Immature natural killer cell (primary cell): ENCODE data around the gene NES. TPM values are rescaled to one million over a fixed set of nuclear protein-coding genes. Genes with fewer than 3 reads are reported as not detected.

Source experiments
- DNase-seq, 3 donors: peaks; one replicate each; pipeline ENCODE4 v3.0.0; 2022; ENCODE audit warnings: mixed read lengths in 1 of 3
- H3K27ac Mint-ChIP-seq, 6 donors: one replicate each; pipeline ENCODE4 v1.8.0; 2020; ENCODE audit warnings: mixed read lengths in 6 of 6, mild to moderate bottlenecking in 5 of 6, inconsistent platforms in 4 of 6, moderate library complexity in 3 of 6
- H3K27me3 Mint-ChIP-seq, 3 donors: one replicate each; pipeline ENCODE4 v1.8.0; 2020 to 2021; ENCODE audit warnings: low read depth in 3 of 3, mild to moderate bottlenecking in 3 of 3, mixed read lengths in 3 of 3, moderate library complexity in 3 of 3, inconsistent platforms in 1 of 3
- H3K36me3 Mint-ChIP-seq, 3 donors: one replicate each; pipeline ENCODE4 v1.8.0; 2020; ENCODE audit warnings: mixed read lengths in 3 of 3, inconsistent platforms in 2 of 3, mild to moderate bottlenecking in 2 of 3
- H3K4me1 Mint-ChIP-seq, 2 donors: one replicate each; pipeline ENCODE4 v1.8.0; 2020; ENCODE audit warnings: inconsistent platforms in 2 of 2, mild to moderate bottlenecking in 2 of 2, mixed read lengths in 2 of 2, moderate library complexity in 1 of 2
- H3K4me3 Mint-ChIP-seq, 5 donors: one replicate each; pipeline ENCODE4 v1.8.0; 2020; ENCODE audit warnings: mild to moderate bottlenecking in 5 of 5, mixed read lengths in 5 of 5, inconsistent platforms in 3 of 5, moderate library complexity in 3 of 5
- H3K9me3 Mint-ChIP-seq, 6 donors: one replicate each; pipeline ENCODE4 v1.8.0; 2020; ENCODE audit warnings: mild to moderate bottlenecking in 6 of 6, mixed read lengths in 6 of 6, inconsistent platforms in 4 of 6, moderate library complexity in 3 of 6
- polyA plus RNA-seq, 3 donors: library from polyadenylated mRNA; unstranded; fragments of 300-500 nt; fragmentation: Illumina TruSeq; gene quantifications; one replicate each; pipeline ENCODE4 v1.2.3, GENCODE V29; 2021

The NES gene
- polyA plus RNA-seq, 3 donors from 2014 or later: not detected

GRCh38 chr1:156648951-156649350, 28.3 kb downstream of the NES start:
- Mint-ChIP-seq H3K4me3 (no peak overlapping the region), H3K9me3 (no peaks in the 10 kb centered on the region), H3K36me3 (peaks cover 0 to 5% (median 0%) of the 10 kb centered on the region in 3 donors), H3K4me1 (peaks cover 0 to under 1% of the 10 kb centered on the region in 2 donors), H3K27me3 (peaks cover 16 to 31% (median 23%) of the 10 kb centered on the region in 3 donors), H3K27ac (no peak overlapping the region)
- DNase-seq: no peak

GRCh38 chr1:156648496-156648895, 28.7 kb downstream of the NES start:
- Mint-ChIP-seq H3K4me3 (no peak overlapping the region), H3K36me3 (peaks cover 0 to 5% (median 0%) of the 10 kb centered on the region in 3 donors), H3K9me3 (no peaks in the 10 kb centered on the region), H3K27ac (no peak overlapping the region), H3K27me3 (peaks cover 16 to 31% (median 23%) of the 10 kb centered on the region in 3 donors), H3K4me1 (peaks cover 4 to 5% of the 10 kb centered on the region in 2 donors)
- no peak for DNase-seq

GRCh38 chr1:156647351-156647750, 29.9 kb downstream of the NES start:
- DNase-seq: no peak
- Mint-ChIP-seq H3K4me1 (peaks cover 12 to 17% of the 10 kb centered on the region in 2 donors), H3K27me3 (peaks cover 15 to 34% (median 16%) of the 10 kb centered on the region in 3 donors), H3K36me3 (no peaks in the 10 kb centered on the region), H3K9me3 (no peaks in the 10 kb centered on the region), H3K27ac (no peak overlapping the region), H3K4me3 (no peak overlapping the region)

- Mint-ChIP-seq H3K27me3 (peaks cover 15 to 34% (median 17%) of the 10 kb centered on the region in 3 donors), H3K36me3 (no peaks in the 10 kb centered on the region), H3K4me1 (peaks cover 12 to 18% of the 10 kb centered on the region in 2 donors), H3K9me3 (no peaks in the 10 kb centered on the region), H3K27ac (no peak overlapping the region), H3K4me3 (no peak overlapping the region)
- DNase-seq: no peak
These were observed 30.4 kb downstream of the NES start for GRCh38 chr1:156646738-156647211.

- Mint-ChIP-seq H3K4me1 (peaks cover 15 to 25% of the 10 kb centered on the region in 2 donors), H3K27me3 (peaks cover 15 to 36% (median 28%) of the 10 kb centered on the region in 3 donors), H3K4me3 (no peak overlapping the region), H3K27ac (no peak overlapping the region), H3K9me3 (no peaks in the 10 kb centered on the region), H3K36me3 (no peaks in the 10 kb centered on the region)
- no peak for DNase-seq
These were observed 31.5 kb downstream of the NES start for GRCh38 chr1:156645666-156646065.

- Mint-ChIP-seq H3K27me3 (peaks cover 13 to 36% (median 30%) of the 10 kb centered on the region in 3 donors), H3K36me3 (no peaks in the 10 kb centered on the region), H3K4me1 (peaks cover 15 to 25% of the 10 kb centered on the region in 2 donors), H3K27ac (no peak overlapping the region), H3K9me3 (no peaks in the 10 kb centered on the region), H3K4me3 (no peak overlapping the region)
- DNase-seq: no peak
These were observed 32.2 kb downstream of the NES start for GRCh38 chr1:156645056-156645455.

GRCh38 chr1:156644640-156645039, 32.6 kb downstream of the NES start:
- Mint-ChIP-seq H3K9me3 (no peaks in the 10 kb centered on the region), H3K27ac (peak overlapping the region in 1 of 6 donors; percentile 6), H3K4me1 (peaks cover 15 to 25% of the 10 kb centered on the region in 2 donors), H3K27me3 (peaks cover 18 to 37% (median 35%) of the 10 kb centered on the region in 3 donors), H3K4me3 (no peak overlapping the region), H3K36me3 (no peaks in the 10 kb centered on the region)
- no peak for DNase-seq

GRCh38 chr1:156644146-156644545, 33.1 kb downstream of the NES start:
- H3K36me3 Mint-ChIP-seq: no peaks in the 10 kb centered on the region
- no peak overlapping the region for H3K4me3 Mint-ChIP-seq
- H3K4me1 Mint-ChIP-seq: peaks cover 15 to 25% of the 10 kb centered on the region in 2 donors
- H3K9me3 Mint-ChIP-seq: no peaks in the 10 kb centered on the region
- no peak for DNase-seq
- H3K27me3 Mint-ChIP-seq: peaks cover 21 to 39% (median 35%) of the 10 kb centered on the region in 3 donors
- peak overlapping the region in 1 of 6 donors; percentile 6 for H3K27ac Mint-ChIP-seq

GRCh38 chr1:156643778-156644092, 33.5 kb downstream of the NES start:
- H3K27me3 Mint-ChIP-seq: peaks cover 23 to 38% (median 35%) of the 10 kb centered on the region in 3 donors
- no peaks in the 10 kb centered on the region for H3K36me3 Mint-ChIP-seq
- H3K4me3 Mint-ChIP-seq: peak overlapping the region in 1 of 5 donors; percentile 23
- no peak for DNase-seq
- no peak overlapping the region for H3K27ac Mint-ChIP-seq
- peaks cover 15 to 25% of the 10 kb centered on the region in 2 donors for H3K4me1 Mint-ChIP-seq
- no peaks in the 10 kb centered on the region for H3K9me3 Mint-ChIP-seq

- H3K27me3 Mint-ChIP-seq: peaks cover 25 to 40% (median 35%) of the 10 kb centered on the region in 3 donors
- peak overlapping the region in 2 of 5 donors; percentile 55 to 56 for H3K4me3 Mint-ChIP-seq
- H3K9me3 Mint-ChIP-seq: no peaks in the 10 kb centered on the region
- H3K27ac Mint-ChIP-seq: no peak overlapping the region
- no peaks in the 10 kb centered on the region for H3K36me3 Mint-ChIP-seq
- peaks cover 15 to 25% of the 10 kb centered on the region in 2 donors for H3K4me1 Mint-ChIP-seq
- no peak for DNase-seq
These were observed 34.0 kb downstream of the NES start for GRCh38 chr1:156643049-156643777.

- Mint-ChIP-seq H3K9me3 (no peaks in the 10 kb centered on the region), H3K36me3 (no peaks in the 10 kb centered on the region), H3K27me3 (peaks cover 20 to 38% (median 34%) of the 10 kb centered on the region in 3 donors), H3K27ac (no peak overlapping the region), H3K4me3 (peak overlapping the region in 4 of 5 donors; percentile 55 to 70 (median 60)), H3K4me1 (peaks cover 15 to 25% of the 10 kb centered on the region in 2 donors)
- DNase-seq: no peak
These were observed 34.8 kb downstream of the NES start for GRCh38 chr1:156642265-156643048.

- Mint-ChIP-seq H3K4me1 (peaks cover 15 to 25% of the 10 kb centered on the region in 2 donors), H3K9me3 (no peaks in the 10 kb centered on the region), H3K4me3 (peak within 1 kb of the TSS; percentile 48 to 70 (median 59)), H3K36me3 (no peaks in the 10 kb centered on the region), H3K27ac (no peak within 1 kb of the TSS), H3K27me3 (peaks cover 20 to 38% (median 34%) of the 10 kb centered on the region in 3 donors)
- DNase-seq: no peak
These were observed 35.4 kb downstream of the NES start, which contains the start of gene BCAN for GRCh38 chr1:156641761-156642264. Gene BCAN, plus strand, starts transcription at chr1:156642117. Its CDS starts 3,938 bp downstream, at chr1:156646055.

GRCh38 chr1:156640842-156641706, 36.1 kb downstream of the NES start:
- no peaks in the 10 kb centered on the region for H3K36me3 Mint-ChIP-seq
- H3K4me1 Mint-ChIP-seq: peaks cover 15 to 25% of the 10 kb centered on the region in 2 donors
- no peaks in the 10 kb centered on the region for H3K9me3 Mint-ChIP-seq
- H3K27ac Mint-ChIP-seq: no peak overlapping the region
- H3K27me3 Mint-ChIP-seq: peaks cover 18 to 39% (median 38%) of the 10 kb centered on the region in 3 donors
- no peak for DNase-seq
- H3K4me3 Mint-ChIP-seq: peak overlapping the region; percentile 38 to 59 (median 48)
